ENCODE measurements around the gene VASH1. TPM values are rescaled to one million over a fixed set of nuclear protein-coding genes. Genes with fewer than 3 reads are reported as not detected.

VASH1 gene
- total RNA-seq, 1 donor from 2014 or later = 90.8 TPM

- DNase-seq = no peak
Observed at GRCh38 chr14:76832503-76832988, 71.3 kb downstream of the VASH1 start.

Other genes starting within 250 kb of the VASH1 start
- 10.3 TPM for gene ANGEL1, start 51.4 kb downstream of the VASH1 start, total RNA-seq
- gene LRRC74A, start 64.9 kb downstream of the VASH1 start, total RNA-seq = not detected